IPS DF 4.7 (cell line): ENCODE results near the gene VWA7.
A peak's percentile ranks its signal among the peaks of the same experiment; 100 is the strongest.

Source experiments
- DNase-seq: peaks from one replicate; pipeline ENCODE4 v3.0.0-alpha.2; 2013; ENCODE audit warnings: low spot score; ENCODE audit errors: extremely low read depth

Gene VWA7

GRCh38 chr6:31758281-31758680 lies 18.8 kb downstream of the VWA7 start:
- no peak for DNase-seq

GRCh38 chr6:31752739-31753319 lies 24.3 kb downstream of the VWA7 start:
- no peak for DNase-seq

DNA sequence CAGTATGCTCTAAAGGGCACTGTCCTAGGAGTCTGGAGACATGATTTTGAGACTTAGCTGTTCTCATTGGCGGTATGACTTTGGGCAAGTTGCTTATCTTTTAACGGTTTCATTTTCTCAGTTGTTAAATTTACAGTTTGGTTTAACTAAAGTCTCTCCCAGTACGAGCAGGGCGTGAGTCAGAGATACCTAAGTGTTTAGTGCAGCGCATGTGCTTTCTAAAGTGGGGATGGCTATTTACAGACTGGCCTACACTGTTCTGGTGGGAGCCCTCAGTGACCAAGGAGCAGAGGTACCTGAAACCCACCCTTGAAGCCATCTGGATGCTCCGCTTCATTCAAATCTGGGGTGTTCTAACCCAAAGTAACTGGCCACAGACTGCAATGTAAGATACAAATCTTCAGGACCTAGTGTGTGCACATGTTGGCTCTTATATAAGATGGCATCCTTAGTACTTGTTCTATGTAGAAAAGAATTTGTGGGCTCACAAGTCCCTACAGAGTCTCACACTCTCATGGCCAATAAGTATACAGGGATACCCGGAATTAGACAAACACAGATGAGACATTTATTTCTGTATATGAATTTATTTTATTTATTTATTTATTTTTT lies 26.6 kb downstream of the VWA7 start:
- DNase-seq = no peak

DNA sequence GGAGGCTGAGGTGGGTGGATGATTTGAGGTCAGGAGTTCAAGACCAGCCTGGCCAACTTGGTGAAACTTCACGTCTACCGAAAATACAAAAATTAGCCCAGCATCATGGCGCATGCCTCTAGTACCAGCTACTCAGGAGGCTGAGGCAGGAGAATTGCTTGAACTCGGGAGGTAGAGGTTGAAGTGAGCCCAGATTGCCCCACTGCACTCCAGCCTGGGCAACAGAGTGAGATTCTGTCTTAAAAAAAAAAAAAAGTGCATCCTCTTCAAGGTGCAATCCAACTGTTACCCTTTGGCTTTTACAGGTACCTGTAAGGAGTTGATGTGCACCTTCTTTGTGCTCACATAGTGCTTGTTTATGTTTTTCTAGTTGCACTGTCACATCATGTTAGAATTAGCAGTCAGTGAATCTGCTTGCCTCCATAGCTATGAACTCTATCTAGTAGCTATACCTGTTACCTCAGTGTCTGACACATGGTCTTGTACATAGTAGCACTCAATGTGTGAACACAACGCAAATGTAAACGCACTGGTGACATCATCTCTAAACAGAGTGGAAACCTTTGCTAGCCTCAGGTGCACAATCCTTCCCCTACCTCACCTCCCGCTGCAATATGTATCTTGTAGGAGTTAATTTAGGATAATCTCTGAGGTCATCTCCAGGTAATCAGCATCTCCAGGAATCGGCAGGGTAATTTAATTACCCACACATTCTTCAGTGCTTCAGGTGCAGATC lies 27.7 kb downstream of the VWA7 start:
- no peak for DNase-seq

DNA sequence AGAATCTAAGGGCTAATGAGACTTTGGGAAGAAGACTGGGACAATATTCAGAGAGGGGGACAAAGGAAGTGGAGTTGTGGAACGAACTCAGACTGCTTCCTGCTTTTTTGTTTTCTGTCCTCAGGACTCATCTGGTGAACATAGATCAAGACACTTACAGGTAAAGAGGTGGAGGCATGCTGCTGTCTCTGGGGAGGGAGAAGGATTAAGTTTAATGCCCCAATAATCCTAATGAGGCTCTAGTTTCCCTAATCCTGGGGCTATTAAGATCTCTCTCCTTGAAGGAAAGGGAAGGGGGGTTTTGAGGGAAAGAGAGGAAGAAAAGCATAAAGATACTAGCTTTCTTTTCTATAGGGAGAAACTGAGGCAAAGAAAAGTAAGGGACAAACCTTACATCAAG lies 32.7 kb downstream of the VWA7 start:
- no peak for DNase-seq

DNA sequence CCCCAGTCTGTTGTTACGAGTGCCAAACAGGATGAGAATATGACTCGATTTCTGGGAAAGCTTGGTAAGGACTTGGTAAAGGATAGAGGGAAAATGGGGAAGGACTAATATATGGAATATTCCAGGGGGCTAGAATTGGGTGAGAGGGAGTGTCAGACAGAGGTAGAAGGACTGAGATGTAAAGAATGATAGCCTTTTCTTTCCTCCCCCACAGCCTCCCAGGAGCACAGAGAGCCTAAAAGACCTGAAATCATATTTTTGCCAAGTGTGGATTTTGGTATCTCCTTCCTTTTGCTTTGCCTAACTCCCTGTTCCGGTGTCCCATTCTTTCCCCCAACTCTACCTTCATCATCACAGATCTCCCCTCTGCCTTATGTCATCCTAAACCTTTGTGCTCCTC lies 34.2 kb downstream of the VWA7 start:
- DNase-seq = no peak

- no peak for DNase-seq
Measured at GRCh38 chr6:31741815-31742214, 35.3 kb downstream of the VWA7 start.

DNA sequence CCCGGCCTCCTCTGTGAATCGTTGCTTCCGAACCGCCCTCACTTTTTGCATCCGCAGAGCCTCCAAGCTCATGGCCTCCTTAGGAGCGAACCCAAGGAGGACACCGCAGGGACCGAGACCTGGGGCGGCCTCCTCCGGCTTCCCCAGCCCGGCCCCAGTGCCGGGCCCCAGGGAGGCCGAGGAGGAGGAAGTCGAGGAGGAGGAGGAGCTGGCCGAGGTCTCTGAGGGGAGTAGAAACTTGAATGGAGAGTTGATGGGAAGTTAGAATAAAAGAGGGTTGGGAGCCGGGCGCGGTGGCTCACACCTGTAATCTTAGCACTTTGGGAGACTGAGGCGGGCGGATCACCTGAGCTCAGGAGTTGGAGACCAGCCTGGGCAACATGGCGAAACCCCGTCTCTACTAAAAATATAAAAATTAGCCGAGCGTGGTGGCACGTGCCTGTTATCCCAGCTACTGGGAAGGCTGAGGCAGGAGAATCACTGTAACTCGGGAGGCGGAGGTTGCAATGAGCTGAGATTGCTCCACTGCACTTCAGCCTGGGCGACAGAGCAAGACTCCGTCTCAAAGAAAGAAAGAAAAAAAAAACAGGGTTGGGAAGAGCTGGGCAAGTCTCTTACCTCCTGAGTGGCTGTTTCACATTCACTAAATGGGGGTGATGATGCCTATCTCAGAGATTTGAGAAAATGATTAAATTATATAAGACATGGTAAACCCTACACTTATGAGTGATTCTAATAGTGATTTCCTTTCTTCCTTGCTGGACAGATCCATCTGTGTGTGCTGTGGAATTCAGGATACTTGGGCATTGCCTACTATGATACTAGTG lies 36.5 kb downstream of the VWA7 start:
- no peak for DNase-seq

- peak; percentile 97 for DNase-seq
Measured at GRCh38 chr6:31739639-31740396, 37.3 kb downstream of the VWA7 start, which contains the start of gene MSH5. Gene MSH5, plus strand, starts transcription at chr6:31740005. Its CDS starts 462 bp downstream, at chr6:31740467.

DNA sequence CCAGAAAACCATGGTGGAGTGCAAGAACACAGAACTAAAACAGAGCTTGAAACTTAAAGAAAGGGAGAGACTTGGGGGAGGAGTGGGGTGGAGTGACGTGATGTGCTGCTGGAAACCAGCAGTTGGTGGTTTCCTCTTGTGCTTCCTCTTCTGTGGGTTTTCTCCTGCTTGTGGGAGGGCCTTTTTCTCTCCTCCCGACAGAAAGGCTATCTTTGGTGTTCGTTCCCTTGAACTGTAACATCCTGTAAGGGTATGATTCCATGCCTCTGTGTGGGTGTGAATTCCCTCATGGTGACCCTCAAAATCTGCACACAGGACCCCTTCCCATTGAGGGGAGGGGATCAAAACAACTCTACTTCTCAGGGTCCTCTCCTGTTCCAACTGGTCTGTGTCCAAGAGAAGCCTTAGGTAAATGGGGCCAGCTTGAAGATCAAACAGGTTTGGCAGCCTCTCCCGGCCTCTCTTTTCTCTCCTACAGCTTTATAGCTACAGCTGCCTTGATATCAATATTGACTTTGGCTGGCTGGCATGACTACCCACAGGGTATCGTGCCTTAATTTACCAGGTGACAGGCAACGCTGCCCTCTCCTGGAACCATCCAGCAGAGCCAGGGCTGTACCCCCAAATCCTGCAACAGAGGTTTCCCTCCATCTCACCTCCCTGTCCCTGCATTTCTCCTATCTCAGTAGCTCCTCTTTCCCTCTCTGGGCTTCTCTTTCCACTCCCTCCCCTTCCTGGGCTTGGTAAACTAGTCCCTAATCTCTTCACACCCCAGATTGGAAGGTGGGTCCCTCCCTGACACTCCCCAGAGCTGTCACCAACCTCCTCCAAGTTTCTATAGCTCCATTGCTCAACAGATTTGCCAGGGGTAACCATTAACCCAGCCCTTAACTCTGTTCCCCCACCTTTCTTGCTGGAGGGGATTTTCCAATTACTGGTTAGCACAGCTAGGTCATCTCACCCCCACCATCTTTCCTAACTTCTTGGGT lies 38.8 kb downstream of the VWA7 start:
- DNase-seq = no peak

DNA sequence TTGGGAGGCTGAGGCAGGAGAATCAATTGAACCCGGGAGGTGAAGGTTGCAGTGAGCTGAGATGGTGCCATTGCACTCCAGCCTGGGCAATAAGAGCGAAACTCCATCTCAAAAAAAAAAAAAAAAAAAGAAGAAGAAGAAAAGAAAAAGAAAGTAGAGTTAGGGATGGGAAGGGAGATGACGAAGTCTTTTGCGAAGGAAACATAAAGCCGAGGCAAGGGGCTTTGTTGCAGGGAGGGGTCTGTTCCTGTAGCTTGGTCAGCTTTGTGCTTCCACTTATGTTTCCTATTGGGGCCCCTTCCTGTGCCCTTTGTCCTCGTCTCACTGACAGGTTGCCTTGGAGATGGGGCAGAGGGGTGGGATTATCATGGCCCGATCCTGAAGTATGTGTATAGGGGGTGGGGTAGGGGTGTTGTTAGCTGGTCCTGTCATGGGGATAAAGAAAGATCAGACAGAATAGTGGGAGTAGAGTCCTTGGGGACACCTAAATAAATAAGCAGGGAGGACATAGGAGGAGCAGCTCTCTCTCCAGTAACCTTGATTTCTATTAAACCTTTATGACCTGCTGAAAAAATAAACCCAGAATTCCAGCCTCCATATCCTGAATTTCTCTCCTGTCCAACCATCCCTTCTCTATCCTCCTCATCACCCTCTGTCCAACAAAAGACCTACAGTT lies 39.7 kb downstream of the VWA7 start:
- DNase-seq = no peak

DNA sequence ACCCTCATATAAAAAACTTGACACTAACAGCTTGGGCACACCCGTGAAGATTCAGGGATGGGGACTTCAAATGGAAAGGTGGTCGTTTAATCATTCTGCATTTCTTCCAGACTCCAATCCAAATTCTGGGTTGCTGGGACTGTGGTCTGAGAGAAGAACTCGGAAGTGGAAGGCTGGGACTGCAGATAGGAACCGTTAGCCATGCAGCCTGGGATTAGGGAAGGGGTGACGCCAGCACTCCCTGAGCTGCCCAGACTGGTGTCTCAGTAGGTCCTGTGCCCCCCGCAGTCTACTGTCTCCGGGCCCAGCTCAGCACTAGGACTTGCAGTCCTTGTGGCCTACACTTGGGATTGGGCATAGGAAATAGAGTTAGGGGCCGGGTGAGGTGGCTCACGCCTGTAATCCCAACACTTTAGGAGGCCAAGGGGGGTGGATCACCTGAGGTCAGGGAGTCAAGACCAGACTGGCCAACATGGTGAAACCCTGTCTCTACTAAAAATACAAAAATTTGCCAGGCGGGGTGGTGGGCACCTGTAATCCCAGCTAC lies 40.3 kb downstream of the VWA7 start:
- no peak for DNase-seq

GRCh38 chr6:31736021-31736767 lies 40.9 kb downstream of the VWA7 start, which contains the start of gene CLIC1:
Gene CLIC1, minus strand, starts transcription at chr6:31736530. Its CDS starts 230 bp downstream, at chr6:31736300.
- no peak for DNase-seq

DNA sequence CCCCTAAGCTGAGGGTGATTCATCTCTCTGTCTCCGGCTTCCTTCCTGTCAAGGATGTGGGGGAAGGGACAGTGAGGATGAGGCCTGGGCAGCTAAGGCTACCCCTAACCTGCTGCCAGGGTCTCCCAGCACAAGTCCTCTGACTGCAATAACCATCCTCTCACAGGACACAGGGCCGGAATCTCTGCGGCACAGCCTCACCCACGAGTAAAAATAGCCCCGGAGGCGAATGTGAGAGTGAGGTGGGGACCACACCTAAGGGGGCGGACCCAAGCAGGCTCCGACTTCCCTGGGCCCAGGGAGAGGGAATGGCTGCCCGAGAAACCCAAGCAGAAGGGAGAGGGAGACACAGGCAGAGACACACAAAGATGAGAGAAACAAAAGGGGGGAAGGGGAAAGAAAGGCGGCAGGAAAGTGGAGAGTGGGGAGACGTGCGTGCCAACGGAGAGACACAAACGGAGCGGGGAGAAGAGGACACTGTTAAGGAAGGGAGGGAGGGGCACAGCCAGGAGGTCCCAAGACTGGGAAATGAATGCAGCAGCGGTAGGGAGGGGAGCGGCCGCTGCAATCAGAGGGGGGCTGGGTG lies 42.2 kb downstream of the VWA7 start:
- peak; percentile 49 for DNase-seq

GRCh38 chr6:31734247-31734820 lies 42.8 kb downstream of the VWA7 start:
- DNase-seq = no peak

DNA sequence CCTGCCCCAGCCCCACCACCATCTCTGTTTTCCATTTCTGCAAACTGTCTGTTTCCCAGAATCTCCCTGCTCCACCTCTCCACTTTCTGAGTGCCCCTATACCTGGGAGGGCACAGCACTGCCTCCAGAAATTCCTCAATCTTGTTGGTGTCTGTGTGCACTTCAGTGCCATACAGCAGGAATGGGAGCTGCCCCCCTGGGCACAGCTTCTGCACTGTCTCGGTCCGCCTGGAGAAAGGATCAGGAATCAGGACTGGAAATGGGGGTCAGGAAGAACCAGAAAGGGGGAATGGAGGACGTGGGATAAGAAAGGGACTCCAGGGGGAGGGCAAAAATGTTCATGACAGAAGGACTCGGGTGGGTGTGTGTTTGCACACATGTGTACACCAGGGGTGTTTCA lies 43.4 kb downstream of the VWA7 start:
- DNase-seq = no peak

- DNase-seq = no peak
Measured at GRCh38 chr6:31732029-31732428, 45.1 kb downstream of the VWA7 start.
